Left colon (tissue), 2 donors: ENCODE data around the gene ZC3H7A. TPM values are rescaled to one million over a fixed set of nuclear protein-coding genes. Genes with fewer than 3 reads are reported as not detected.

Source experiments
- ATAC-seq: fragments of 200-7000 bp; cut with Tn5 transposase; one replicate; pipeline ENCODE4 v1.9.1; 2020; ENCODE audit warnings: mild to moderate bottlenecking, moderate library complexity
- DNase-seq, 2 donors: peaks; one replicate each; pipeline ENCODE4 v3.0.0-alpha.2; 2020
- intact Hi-C, 2 donors: fragments of 100-400 bp; cut with DNase I in 1 of 2; cut with micrococcal nuclease in 1 of 2; formaldehyde crosslinking; loops; one replicate each; pipeline versions ENCODE4 v1.11.2 to v1.14.0; 2022; cut with DNase I, micrococcal nuclease
- total RNA-seq, 2 donors: library from RNA; stranded (reverse); fragmentation: NEBNext Ultra II Directional; extraction: Animal tissue kit (Norgen Biotek cat#: 25700); gene quantifications; one replicate each; pipeline ENCODE4 v1.2.1, GENCODE V29; 2021
- donor health status: DM: no; HTN: no; CAD: no.
- donor health status: DM: yes; HTN: yes; CAD: no.

Gene ZC3H7A
- total RNA-seq, 2 donors from 2014 or later: 34.4 to 43.7 TPM

GRCh38 chr16:11747949-11748403 is 49.1 kb downstream of the ZC3H7A start:
- ATAC-seq (peak; percentile 1), DNase-seq (no peak)
- intact Hi-C loops: no loop called here

- intact Hi-C loops: no loop called here
- ATAC-seq (no peak), DNase-seq (no peak)
These were observed 53.0 kb downstream of the ZC3H7A start for GRCh38 chr16:11744075-11744470.

GRCh38 chr16:11743308-11744074 is 53.6 kb downstream of the ZC3H7A start:
- ATAC-seq: peak; percentile 11
- intact Hi-C loops: no loop called here

GRCh38 chr16:11742536-11743307 is 54.3 kb downstream of the ZC3H7A start, which contains the start of gene TXNDC11:
TXNDC11 (minus strand) TSS chr16:11742857; CDS start chr16:11742730, 127 bp downstream.
- peak; percentile 99 to 100 for DNase-seq
- intact Hi-C loops: no loop called here
- ATAC-seq: peak; percentile 86

More at GRCh38 chr16:11743308-11744074, 53.6 kb downstream of the ZC3H7A start:
- peak in 1 of 2 donors; percentile 59 for DNase-seq

- ATAC-seq: peak; percentile 51
These were observed 54.9 kb downstream of the ZC3H7A start for GRCh38 chr16:11742093-11742535.

GRCh38 chr16:11740567-11740966 is 56.5 kb downstream of the ZC3H7A start:
- DNase-seq (no peak), ATAC-seq (no peak)
- intact Hi-C loops: no loop called here

More at GRCh38 chr16:11742093-11742535, 54.9 kb downstream of the ZC3H7A start:
- intact Hi-C loops: no loop called here
- peak; percentile 63 to 76 for DNase-seq

- intact Hi-C loops: no loop called here
These were observed 58.1 kb downstream of the ZC3H7A start for GRCh38 chr16:11738742-11739544.

GRCh38 chr16:11737713-11738112 is 59.3 kb downstream of the ZC3H7A start:
- intact Hi-C loops: no loop called here
- no peak for DNase-seq
- ATAC-seq: no peak

More at GRCh38 chr16:11738742-11739544, 58.1 kb downstream of the ZC3H7A start:
- no peak for DNase-seq
- ATAC-seq: no peak

GRCh38 chr16:11736903-11737302 is 60.2 kb downstream of the ZC3H7A start:
- ATAC-seq (no peak), DNase-seq (no peak)
- intact Hi-C loops: no loop called here

GRCh38 chr16:11735787-11736186 is 61.3 kb downstream of the ZC3H7A start:
- no peak for ATAC-seq

GRCh38 chr16:11734653-11735043 is 62.4 kb downstream of the ZC3H7A start:
- no peak for ATAC-seq
- intact Hi-C loops: no loop called here
- DNase-seq: no peak

More at GRCh38 chr16:11735787-11736186, 61.3 kb downstream of the ZC3H7A start:
- no peak for DNase-seq
- intact Hi-C loops: no loop called here

GRCh38 chr16:11734025-11734652 is 62.9 kb downstream of the ZC3H7A start:
- intact Hi-C loops: no loop called here
- DNase-seq (no peak), ATAC-seq (no peak)

- intact Hi-C loops: no loop called here
- ATAC-seq: peak; percentile 75
- DNase-seq: no peak
These were observed 65.8 kb downstream of the ZC3H7A start for GRCh38 chr16:11731222-11731621.

GRCh38 chr16:11729787-11730186 is 67.3 kb downstream of the ZC3H7A start:
- ATAC-seq: no peak
- intact Hi-C loops: no loop called here
- no peak for DNase-seq

GRCh38 chr16:11727796-11728543 is 69.1 kb downstream of the ZC3H7A start:
- DNase-seq (no peak), ATAC-seq (no peak)
- intact Hi-C loops: no loop called here

GRCh38 chr16:11726008-11726407 is 71.0 kb downstream of the ZC3H7A start:
- DNase-seq (peak in 1 of 2 donors; percentile 49), ATAC-seq (peak; percentile 82)
- intact Hi-C loops: no loop called here

- ATAC-seq: no peak
- intact Hi-C loops: no loop called here
- DNase-seq: no peak
These were observed 71.6 kb downstream of the ZC3H7A start for GRCh38 chr16:11725457-11725856.

GRCh38 chr16:11722468-11722808 is 74.6 kb downstream of the ZC3H7A start:
- intact Hi-C loops: no loop called here
- DNase-seq: no peak
- ATAC-seq: no peak
